A549 (cell line): ENCODE results near the gene STRAP. TPM values are rescaled to one million over a fixed set of nuclear protein-coding genes. Genes with fewer than 3 reads are reported as not detected.
A peak's percentile ranks its signal among the peaks of the same experiment; 100 is the strongest.

Experiments
- ATAC-seq, 2 experiments: fragments of 200-7000 bp in 1 of 2; fragments of >200 bp in 1 of 2; cut with Nextera tagmentation in 1 of 2; cut with Tn5 transposase in 1 of 2; 3 replicates each; pipeline versions ENCODE4 v1.8.0 to v1.9.1; 2018 to 2020; ENCODE audit warnings: mild to moderate bottlenecking in 1 of 2, moderate library complexity in 1 of 2
- CTCF ChIA-PET: fragments of 300-600 bp; sonication (Branson Sonifier 250); formaldehyde crosslinking; extraction: SDS; loops from one replicate; lab custom pipeline; 2021; ENCODE audit warnings: antibody characterized with exemption, inconsistent platforms; lab: Yijun Ruan, JAX
- POLR2A ChIA-PET: fragments of 350-600 bp; formaldehyde crosslinking; extraction: SDS; loops from one replicate; lab custom pipeline; 2021; ENCODE audit warnings: antibody characterized with exemption, inconsistent platforms; lab: Yijun Ruan, JAX
- DNase-seq, 2 experiments: peaks; one replicate each; pipeline versions ENCODE4 v3.0.0 to v3.0.0-alpha.2; 2011 to 2016; ENCODE audit warnings: low read depth in 1 of 2, low spot score in 1 of 2
- FAIRE-seq: peaks from 2 replicates; lab custom pipeline; 2011; peaks lifted over from hg19 to GRCh38; lab: Jason Lieb, UNC
- H3K27ac ChIP-seq, 2 experiments: fragments of >200 bp; sonication (Bioruptor Twin); formaldehyde crosslinking; 3 replicates each; pipeline ENCODE4 v1.5.1; 2016 to 2017
- H3K4me1 ChIP-seq: fragments of >200 bp; sonication (Bioruptor Twin); formaldehyde crosslinking; 3 replicates; pipeline ENCODE4 v1.6.1; 2016
- H3K4me2 ChIP-seq: fragments of >200 bp; sonication (Bioruptor Twin); formaldehyde crosslinking; 3 replicates; pipeline ENCODE4 v1.6.1; 2016
- H3K4me3 ChIP-seq: fragments of >200 bp; sonication (Bioruptor Twin); formaldehyde crosslinking; 3 replicates; pipeline ENCODE4 v1.5.1; 2016
- H3K9me3 ChIP-seq: fragments of >200 bp; sonication (Bioruptor Twin); formaldehyde crosslinking; 3 replicates; pipeline ENCODE4 v1.6.1; 2016
- CHD4 ChIP-seq: fragments of 200-600 bp; sonication (generic); IDR thresholded peaks from 2 replicates; pipeline ENCODE4 v1.6.1; 2016; ENCODE audit warnings: antibody characterized with exemption, mild to moderate bottlenecking, borderline replicate concordance
- EHF ChIP-seq: fragments of 250-450 bp; sonication (Bioruptor Pico); IDR thresholded peaks from 2 replicates; pipeline ENCODE4 v1.5.0; 2020; ENCODE audit warnings: mild to moderate bottlenecking
- EP300 ChIP-seq, 2 experiments: fragments of >200 bp; sonication (Bioruptor Twin); formaldehyde crosslinking; IDR thresholded peaks; 2 replicates in 1 of 2; 3 replicates in 1 of 2; pipeline ENCODE4 v1.6.1; 2016 to 2017
- ESRRA ChIP-seq: fragments of 150-350 bp; IDR thresholded peaks from 2 replicates; pipeline ENCODE4 v1.6.1; 2014; ENCODE audit warnings: mild to moderate bottlenecking, low read length, borderline replicate concordance
- FOSL2 ChIP-seq, 2 experiments: fragments of 450-650 bp in 1 of 2; fragments of >200 bp in 1 of 2; sonication (Bioruptor Twin) in 1 of 2; formaldehyde crosslinking; IDR thresholded peaks; 2 replicates each; pipeline versions ENCODE4 v1.5.0 to v1.6.1; 2016 to 2020; ENCODE audit warnings: mild to moderate bottlenecking in 1 of 2, moderate library complexity in 1 of 2
- FOXS1 ChIP-seq: fragments of 250-450 bp; sonication (Bioruptor Pico); IDR thresholded peaks from 2 replicates; pipeline ENCODE4 v1.5.0; 2020; ENCODE audit warnings: mild to moderate bottlenecking, moderate library complexity
- GATA3 ChIP-seq: IDR thresholded peaks from 2 replicates; pipeline ENCODE4 v1.6.1; 2012; ENCODE audit warnings: borderline replicate concordance
- HOXB13 ChIP-seq: fragments of 250-450 bp; sonication (Bioruptor Pico); IDR thresholded peaks from 2 replicates; pipeline ENCODE4 v1.5.0; 2020; ENCODE audit warnings: low read depth, mild to moderate bottlenecking, moderate library complexity
- HOXB5 ChIP-seq: fragments of 250-450 bp; sonication (Bioruptor Pico); IDR thresholded peaks from 2 replicates; pipeline ENCODE4 v1.5.0; 2020; ENCODE audit warnings: mild to moderate bottlenecking, moderate library complexity
- JUN ChIP-seq, 2 experiments: fragments of >200 bp; sonication (Bioruptor Twin); formaldehyde crosslinking; IDR thresholded peaks; 2 replicates in 1 of 2; 3 replicates in 1 of 2; pipeline ENCODE4 v1.6.1; 2016 to 2017
- NPAS2 ChIP-seq: fragments of 250-450 bp; sonication (Bioruptor Pico); IDR thresholded peaks from 2 replicates; pipeline ENCODE4 v1.8.0; 2022; ENCODE audit warnings: mild to moderate bottlenecking, moderate library complexity, borderline replicate concordance
- POLR2AphosphoS2 ChIP-seq: conservative IDR thresholded peaks from 2 replicates; pipeline ENCODE4 v1.6.1; 2012; ENCODE audit warnings: low read length, improper control_type of control experiment, inconsistent platforms
- RCOR1 ChIP-seq: fragments of 150-350 bp; IDR thresholded peaks from 2 replicates; pipeline ENCODE4 v1.6.1; 2014; ENCODE audit warnings: antibody characterized with exemption, low read length, low read depth
- RFX5 ChIP-seq: fragments of 450-650 bp; IDR thresholded peaks from 2 replicates; pipeline ENCODE4 v1.7.1; 2014; ENCODE audit warnings: antibody characterized with exemption, mild to moderate bottlenecking, moderate library complexity
- SREBF2 ChIP-seq: fragments of 450-650 bp; IDR thresholded peaks from 2 replicates; pipeline ENCODE4 v1.6.1; 2014; ENCODE audit warnings: mild to moderate bottlenecking, moderate library complexity
- TFCP2L1 ChIP-seq: fragments of 250-450 bp; sonication (Bioruptor Pico); IDR thresholded peaks from 2 replicates; pipeline ENCODE4 v1.5.0; 2021; ENCODE audit warnings: mild to moderate bottlenecking
- TP53 ChIP-seq: fragments of 250-450 bp; sonication (Bioruptor Pico); IDR thresholded peaks from 2 replicates; pipeline ENCODE4 v1.5.0; 2021; ENCODE audit warnings: mild to moderate bottlenecking, moderate library complexity
- ZNF302 ChIP-seq: fragments of 250-450 bp; sonication (Bioruptor Pico); IDR thresholded peaks from 2 replicates; pipeline ENCODE4 v1.9.0; 2021; ENCODE audit warnings: inconsistent platforms, mild to moderate bottlenecking, moderate library complexity
- WGBS: methylation state at CpG from one replicate; pipeline ENCODE4 v1.1.6; 2017; ENCODE audit errors: missing lambda C conversion rate; 5-methylcytosine and 5-hydroxymethylcytosine counted together
- polyA minus RNA-seq: library from RNA; depleted of rRNA, polyadenylated mRNA; stranded (reverse); fragments of >200 nt; gene quantifications from 2 replicates; pipeline ENCODE4 v1.2.3, GENCODE V29; 2011; rRNA and poly(A)+ RNA removed
- polyA plus RNA-seq, 4 experiments: library from polyadenylated mRNA; depleted of rRNA in 3 of 4; stranded (reverse); fragments of >200 nt; fragmentation: RNase III in 1 of 4; extraction: RNeasy Plus Mini Kit Qiagen cat#74134 plus additional on column Dnase treatment in 1 of 4; gene quantifications; 2 replicates in 3 of 4; 3 replicates in 1 of 4; pipeline ENCODE4 v1.2.3, GENCODE V29; 2011 to 2017
- TF ChIP-seq, protein P1 (sequence below): fragments of 200-600 bp; sonication (generic); IDR thresholded peaks from 2 replicates; pipeline ENCODE4 v1.6.1; 2016; ENCODE audit warnings: antibody characterized with exemption, mild to moderate bottlenecking, moderate library complexity
- TF ChIP-seq, protein P2 (sequence below): IDR thresholded peaks from 2 replicates; pipeline ENCODE4 v1.6.1; 2012; ENCODE audit warnings: low read depth, borderline replicate concordance
- TF ChIP-seq, protein P3 (sequence below): fragments of >200 bp; sonication (Bioruptor Twin); formaldehyde crosslinking; IDR thresholded peaks from 2 replicates; pipeline ENCODE4 v1.6.1; 2016
- TF ChIP-seq, protein P4 (sequence below): fragments of 450-650 bp; IDR thresholded peaks from 2 replicates; pipeline ENCODE4 v1.6.1; 2014; ENCODE audit warnings: antibody characterized with exemption
- TF ChIP-seq, protein P5 (sequence below): fragments of 150-350 bp; IDR thresholded peaks from 2 replicates; pipeline ENCODE4 v1.6.1; 2014; ENCODE audit warnings: low read depth, mild to moderate bottlenecking, low read length
- TF ChIP-seq, protein P6 (sequence below): IDR thresholded peaks from 2 replicates; pipeline ENCODE4 v1.6.1; 2012
- TF ChIP-seq, protein P7 (sequence below): IDR thresholded peaks from 2 replicates; pipeline ENCODE4 v1.6.1; 2012

Gene STRAP, protein sequence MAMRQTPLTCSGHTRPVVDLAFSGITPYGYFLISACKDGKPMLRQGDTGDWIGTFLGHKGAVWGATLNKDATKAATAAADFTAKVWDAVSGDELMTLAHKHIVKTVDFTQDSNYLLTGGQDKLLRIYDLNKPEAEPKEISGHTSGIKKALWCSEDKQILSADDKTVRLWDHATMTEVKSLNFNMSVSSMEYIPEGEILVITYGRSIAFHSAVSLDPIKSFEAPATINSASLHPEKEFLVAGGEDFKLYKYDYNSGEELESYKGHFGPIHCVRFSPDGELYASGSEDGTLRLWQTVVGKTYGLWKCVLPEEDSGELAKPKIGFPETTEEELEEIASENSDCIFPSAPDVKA
- 209 and 300 TPM in 2 replicates for polyA plus RNA-seq (2011; rRNA removed)
- 126 and 144 TPM in 2 replicates for polyA plus RNA-seq (2012; cell fraction: cytosol; rRNA removed)
- 83.6 and 103 TPM in 2 replicates for polyA plus RNA-seq (2012; cell fraction: nucleus; rRNA removed)
- polyA plus RNA-seq (2017; fragmentation: RNase III; extraction: RNeasy Plus Mini Kit Qiagen cat#74134 plus additional on column Dnase treatment), result 191 to 209 TPM (median 201 TPM) in 3 replicates
- 175 and 188 TPM in 2 replicates for polyA minus RNA-seq

DNA sequence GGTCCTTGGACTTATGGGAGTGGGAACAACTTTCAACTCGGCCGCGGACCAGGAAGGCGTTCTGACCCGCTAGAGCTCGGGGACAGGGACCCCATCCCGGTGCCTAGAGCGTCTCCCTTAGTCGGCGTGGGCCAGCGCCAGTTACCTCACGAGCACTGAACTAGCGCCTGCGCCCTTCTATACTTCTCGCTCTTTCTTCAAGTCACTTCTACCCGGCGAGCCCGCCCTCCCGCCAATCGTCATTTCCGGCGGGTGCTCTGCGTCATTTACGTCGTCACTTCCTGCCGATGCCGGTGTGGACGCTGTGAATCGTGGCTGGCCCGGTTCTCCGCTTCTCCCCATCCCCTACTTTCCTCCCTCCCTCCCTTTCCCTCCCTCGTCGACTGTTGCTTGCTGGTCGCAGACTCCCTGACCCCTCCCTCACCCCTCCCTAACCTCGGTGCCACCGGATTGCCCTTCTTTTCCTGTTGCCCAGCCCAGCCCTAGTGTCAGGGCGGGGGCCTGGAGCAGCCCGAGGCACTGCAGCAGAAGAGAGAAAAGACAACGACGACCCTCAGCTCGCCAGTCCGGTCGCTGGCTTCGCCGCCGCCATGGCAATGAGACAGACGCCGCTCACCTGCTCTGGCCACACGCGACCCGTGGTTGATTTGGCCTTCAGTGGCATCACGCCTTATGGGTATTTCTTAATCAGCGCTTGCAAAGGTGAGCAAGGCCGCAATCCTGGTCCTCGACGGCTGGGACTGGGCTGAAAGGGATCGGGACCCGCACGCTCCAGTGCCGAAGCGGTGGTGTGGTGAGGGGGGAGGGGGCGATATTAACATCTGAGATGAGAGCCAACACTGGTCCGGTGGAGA lies at the start of gene STRAP:
TSS of gene STRAP (plus strand) at position 270 of the 854 bp plus-strand sequence. CDS start at position 591, 321 bp downstream.
- POLR2A ChIA-PET, result interaction anchor here (1.0 to 1.1 kb wide), 4 partner anchors 17 to 252 kb away, joined by 3 to 5 read pairs (median 4); partner anchors contain the start of gene DERA
- DNase-seq, result peak; percentile 89 to 99
- TF ChIP-seq, protein P1, sequence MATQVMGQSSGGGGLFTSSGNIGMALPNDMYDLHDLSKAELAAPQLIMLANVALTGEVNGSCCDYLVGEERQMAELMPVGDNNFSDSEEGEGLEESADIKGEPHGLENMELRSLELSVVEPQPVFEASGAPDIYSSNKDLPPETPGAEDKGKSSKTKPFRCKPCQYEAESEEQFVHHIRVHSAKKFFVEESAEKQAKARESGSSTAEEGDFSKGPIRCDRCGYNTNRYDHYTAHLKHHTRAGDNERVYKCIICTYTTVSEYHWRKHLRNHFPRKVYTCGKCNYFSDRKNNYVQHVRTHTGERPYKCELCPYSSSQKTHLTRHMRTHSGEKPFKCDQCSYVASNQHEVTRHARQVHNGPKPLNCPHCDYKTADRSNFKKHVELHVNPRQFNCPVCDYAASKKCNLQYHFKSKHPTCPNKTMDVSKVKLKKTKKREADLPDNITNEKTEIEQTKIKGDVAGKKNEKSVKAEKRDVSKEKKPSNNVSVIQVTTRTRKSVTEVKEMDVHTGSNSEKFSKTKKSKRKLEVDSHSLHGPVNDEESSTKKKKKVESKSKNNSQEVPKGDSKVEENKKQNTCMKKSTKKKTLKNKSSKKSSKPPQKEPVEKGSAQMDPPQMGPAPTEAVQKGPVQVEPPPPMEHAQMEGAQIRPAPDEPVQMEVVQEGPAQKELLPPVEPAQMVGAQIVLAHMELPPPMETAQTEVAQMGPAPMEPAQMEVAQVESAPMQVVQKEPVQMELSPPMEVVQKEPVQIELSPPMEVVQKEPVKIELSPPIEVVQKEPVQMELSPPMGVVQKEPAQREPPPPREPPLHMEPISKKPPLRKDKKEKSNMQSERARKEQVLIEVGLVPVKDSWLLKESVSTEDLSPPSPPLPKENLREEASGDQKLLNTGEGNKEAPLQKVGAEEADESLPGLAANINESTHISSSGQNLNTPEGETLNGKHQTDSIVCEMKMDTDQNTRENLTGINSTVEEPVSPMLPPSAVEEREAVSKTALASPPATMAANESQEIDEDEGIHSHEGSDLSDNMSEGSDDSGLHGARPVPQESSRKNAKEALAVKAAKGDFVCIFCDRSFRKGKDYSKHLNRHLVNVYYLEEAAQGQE, result 0 out of 2 replicates have a peak, but pooled peaks have one; percentile 29
- no peak for TF ChIP-seq NPAS2 (CRISPR knock-in tag)
- no peak for TF ChIP-seq HOXB13
- no peak for TF ChIP-seq ZNF302 (CRISPR knock-in tag)
- peak; percentile 44; the same call in 1 of the 2 replicates for TF ChIP-seq TP53 (CRISPR knock-in tag)
- peak; percentile 75; the same call in 1 of the 2 replicates for TF ChIP-seq TFCP2L1 (CRISPR knock-in tag)
- no peak for TF ChIP-seq FOSL2 (IDR thresholded peaks at IDR 0.05)
- no peak for TF ChIP-seq FOSL2 (CRISPR knock-in tag; IDR thresholded peaks at IDR 0.05)
- no peak for TF ChIP-seq EP300 (IDR thresholded peaks at IDR 0.05)
- no peak for TF ChIP-seq RCOR1
- TF ChIP-seq, protein P2, sequence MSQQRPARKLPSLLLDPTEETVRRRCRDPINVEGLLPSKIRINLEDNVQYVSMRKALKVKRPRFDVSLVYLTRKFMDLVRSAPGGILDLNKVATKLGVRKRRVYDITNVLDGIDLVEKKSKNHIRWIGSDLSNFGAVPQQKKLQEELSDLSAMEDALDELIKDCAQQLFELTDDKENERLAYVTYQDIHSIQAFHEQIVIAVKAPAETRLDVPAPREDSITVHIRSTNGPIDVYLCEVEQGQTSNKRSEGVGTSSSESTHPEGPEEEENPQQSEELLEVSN, result peak; percentile 69
- TF ChIP-seq POLR2AphosphoS2, result no peak
- TF ChIP-seq CHD4, result no peak
- no peak for TF ChIP-seq HOXB5 (CRISPR knock-in tag)
- TF ChIP-seq, protein P3, sequence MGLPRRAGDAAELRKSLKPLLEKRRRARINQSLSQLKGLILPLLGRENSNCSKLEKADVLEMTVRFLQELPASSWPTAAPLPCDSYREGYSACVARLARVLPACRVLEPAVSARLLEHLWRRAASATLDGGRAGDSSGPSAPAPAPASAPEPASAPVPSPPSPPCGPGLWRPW, result no peak
- TF ChIP-seq, protein P4, sequence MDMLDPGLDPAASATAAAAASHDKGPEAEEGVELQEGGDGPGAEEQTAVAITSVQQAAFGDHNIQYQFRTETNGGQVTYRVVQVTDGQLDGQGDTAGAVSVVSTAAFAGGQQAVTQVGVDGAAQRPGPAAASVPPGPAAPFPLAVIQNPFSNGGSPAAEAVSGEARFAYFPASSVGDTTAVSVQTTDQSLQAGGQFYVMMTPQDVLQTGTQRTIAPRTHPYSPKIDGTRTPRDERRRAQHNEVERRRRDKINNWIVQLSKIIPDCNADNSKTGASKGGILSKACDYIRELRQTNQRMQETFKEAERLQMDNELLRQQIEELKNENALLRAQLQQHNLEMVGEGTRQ, result no peak
- TF ChIP-seq, protein P5, sequence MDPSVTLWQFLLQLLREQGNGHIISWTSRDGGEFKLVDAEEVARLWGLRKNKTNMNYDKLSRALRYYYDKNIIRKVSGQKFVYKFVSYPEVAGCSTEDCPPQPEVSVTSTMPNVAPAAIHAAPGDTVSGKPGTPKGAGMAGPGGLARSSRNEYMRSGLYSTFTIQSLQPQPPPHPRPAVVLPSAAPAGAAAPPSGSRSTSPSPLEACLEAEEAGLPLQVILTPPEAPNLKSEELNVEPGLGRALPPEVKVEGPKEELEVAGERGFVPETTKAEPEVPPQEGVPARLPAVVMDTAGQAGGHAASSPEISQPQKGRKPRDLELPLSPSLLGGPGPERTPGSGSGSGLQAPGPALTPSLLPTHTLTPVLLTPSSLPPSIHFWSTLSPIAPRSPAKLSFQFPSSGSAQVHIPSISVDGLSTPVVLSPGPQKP, result no peak
- TF ChIP-seq EHF, result no peak
- no peak for TF ChIP-seq FOXS1 (CRISPR knock-in tag)
- TF ChIP-seq RFX5, result no peak
- no peak for TF ChIP-seq SREBF2
- TF ChIP-seq ESRRA, result no peak
- TF ChIP-seq GATA3, result no peak
- TF ChIP-seq, protein P6, sequence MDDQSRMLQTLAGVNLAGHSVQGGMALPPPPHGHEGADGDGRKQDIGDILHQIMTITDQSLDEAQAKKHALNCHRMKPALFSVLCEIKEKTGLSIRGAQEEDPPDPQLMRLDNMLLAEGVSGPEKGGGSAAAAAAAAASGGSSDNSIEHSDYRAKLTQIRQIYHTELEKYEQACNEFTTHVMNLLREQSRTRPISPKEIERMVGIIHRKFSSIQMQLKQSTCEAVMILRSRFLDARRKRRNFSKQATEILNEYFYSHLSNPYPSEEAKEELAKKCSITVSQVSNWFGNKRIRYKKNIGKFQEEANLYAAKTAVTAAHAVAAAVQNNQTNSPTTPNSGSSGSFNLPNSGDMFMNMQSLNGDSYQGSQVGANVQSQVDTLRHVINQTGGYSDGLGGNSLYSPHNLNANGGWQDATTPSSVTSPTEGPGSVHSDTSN, result peak; percentile 51; the same call in 1 of the 2 replicates
- TF ChIP-seq, protein P7, sequence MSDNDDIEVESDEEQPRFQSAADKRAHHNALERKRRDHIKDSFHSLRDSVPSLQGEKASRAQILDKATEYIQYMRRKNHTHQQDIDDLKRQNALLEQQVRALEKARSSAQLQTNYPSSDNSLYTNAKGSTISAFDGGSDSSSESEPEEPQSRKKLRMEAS, result peak; percentile 77; the same call in 1 of the 2 replicates
- peak; percentile 88 to 97 for TF ChIP-seq JUN (IDR thresholded peaks at IDR 0.05)

More for the DNA sequence above, at the start of gene STRAP:
- H3K4me3 ChIP-seq, result peak within 1 kb of the TSS; percentile 74
- CTCF ChIA-PET, result interaction anchor here (1.4 kb wide), 1 partner anchor 292 kb away, joined by 4 read pairs; no protein-coding TSS in a partner anchor
- H3K9me3 ChIP-seq, result no peaks in the 10 kb centered on the region
- WGBS, result under 1% methylated on average over 56 of the region's 63 CpGs
- H3K4me1 ChIP-seq, result peaks cover 31% of the 10 kb centered on the region; the same call in 2 of the 3 replicates
- ATAC-seq, result peak; percentile 96
- FAIRE-seq, result no peak
- H3K27ac ChIP-seq, result peak within 1 kb of the TSS; percentile 89 to 90
- H3K4me2 ChIP-seq, result peak within 1 kb of the TSS; percentile 85
